ENCODE measurements around the gene C3orf33.
"Not testable (repeated sequence)": the region's sequence is repeated elsewhere in the genome, so short reads cannot be mapped to it uniquely, and the experiment has no call there.

Gene C3orf33, protein sequence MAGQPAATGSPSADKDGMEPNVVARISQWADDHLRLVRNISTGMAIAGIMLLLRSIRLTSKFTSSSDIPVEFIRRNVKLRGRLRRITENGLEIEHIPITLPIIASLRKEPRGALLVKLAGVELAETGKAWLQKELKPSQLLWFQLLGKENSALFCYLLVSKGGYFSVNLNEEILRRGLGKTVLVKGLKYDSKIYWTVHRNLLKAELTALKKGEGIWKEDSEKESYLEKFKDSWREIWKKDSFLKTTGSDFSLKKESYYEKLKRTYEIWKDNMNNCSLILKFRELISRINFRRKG

GRCh38 chr3:155805802-155806618, at the start of gene C3orf33:
TSS of gene C3orf33 (minus strand) at chr3:155806278. CDS start at chr3:155806252, 26 bp downstream.
- DNase-seq (ENCODE audit: insufficient read length, low spot score) = peak; percentile 76
- peak; percentile 11 for FAIRE-seq

DNA sequence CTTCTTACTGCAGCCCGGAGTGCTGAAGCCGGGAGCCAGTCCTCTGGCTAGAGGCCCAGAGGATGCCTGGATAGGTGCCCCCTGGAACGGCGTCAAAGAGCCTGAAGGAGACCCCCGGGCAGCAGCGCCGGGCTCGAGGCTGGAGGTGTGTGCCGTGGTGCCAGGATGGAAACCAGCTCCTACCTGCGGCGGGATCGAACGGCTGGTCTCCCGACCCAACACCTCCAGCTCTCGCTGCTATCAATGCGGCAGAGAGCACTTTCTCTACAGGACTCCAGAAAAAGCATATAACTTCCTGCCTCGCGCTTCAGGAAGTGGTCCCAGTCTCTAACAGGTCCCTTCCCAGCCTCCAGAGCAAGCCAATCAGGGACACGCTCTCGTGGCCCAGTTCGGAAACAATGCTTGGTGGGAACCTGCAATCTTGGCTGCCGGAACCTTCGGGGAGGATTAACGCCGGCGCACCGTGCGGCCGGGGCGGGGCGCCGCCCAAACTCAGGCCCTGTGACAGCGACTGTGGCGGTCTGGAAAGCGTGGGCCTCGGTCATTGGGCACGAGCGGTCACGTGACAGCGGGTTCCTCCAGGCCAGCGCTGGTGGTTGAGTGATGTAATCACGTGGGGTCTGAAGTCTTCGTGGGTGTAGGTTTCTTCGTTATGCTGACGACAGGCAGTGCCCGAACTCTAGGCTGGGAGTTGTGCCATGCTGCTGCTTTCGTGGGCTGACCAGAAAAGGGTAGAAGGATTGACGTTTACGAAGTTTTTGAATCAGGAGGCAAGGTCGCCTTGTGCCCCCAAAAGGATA, 48.3 kb upstream of the C3orf33 start, which contains the start of gene SLC33A1:
Gene SLC33A1 (minus strand): TSS at position 287 of the 800 bp plus-strand sequence. CDS start 430 bp downstream, outside the sequence.
- peak; percentile 97 for FAIRE-seq
- DNase-seq (ENCODE audit: insufficient read length, low spot score) = peak; percentile 85

DNA sequence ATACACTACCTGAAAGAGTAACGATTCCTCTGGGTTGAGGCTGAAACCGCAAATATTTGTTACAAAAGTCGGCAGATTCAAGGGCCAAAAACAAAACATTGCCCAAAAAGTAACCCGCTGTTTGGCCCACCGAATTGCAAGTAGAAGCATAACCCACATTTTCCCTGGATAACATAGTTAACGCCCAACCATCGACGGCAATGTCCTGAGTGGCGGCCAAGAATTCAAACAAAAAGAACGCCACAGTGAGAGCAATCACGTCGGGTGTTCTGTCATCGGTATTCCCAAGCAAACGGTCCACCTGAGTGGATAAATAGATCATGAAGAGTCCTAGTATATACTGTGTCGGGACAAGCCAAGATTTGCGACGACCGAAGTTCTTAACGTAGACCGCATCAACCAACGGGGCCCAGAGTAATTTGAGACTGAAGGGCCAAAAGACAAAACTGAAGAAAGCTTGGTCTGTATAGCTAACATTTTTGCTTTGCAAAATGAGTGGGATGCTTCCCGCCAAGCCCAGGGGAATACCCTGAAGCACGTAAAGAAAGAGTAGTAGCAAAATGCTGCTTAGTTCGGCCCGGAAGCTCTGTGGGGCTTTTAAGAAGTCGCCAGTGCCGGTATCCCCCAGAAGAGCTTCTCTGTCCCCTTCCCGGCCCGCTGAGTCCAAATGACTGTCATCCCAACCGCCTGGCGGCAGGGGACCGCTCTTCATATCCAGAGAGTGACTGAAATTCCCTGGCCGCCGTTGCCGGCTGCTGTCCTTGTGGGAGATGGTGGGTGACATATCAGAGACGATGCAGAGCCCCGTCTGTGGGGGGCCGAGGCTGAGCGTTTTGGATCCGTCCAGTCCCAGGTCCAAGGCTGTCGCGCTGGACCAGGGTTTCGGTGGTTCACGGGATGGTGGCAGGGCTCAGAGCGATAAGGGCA, 47.4 kb upstream of the C3orf33 start:
- DNase-seq (ENCODE audit: insufficient read length, low spot score) (no peak), FAIRE-seq (no peak)

DNA sequence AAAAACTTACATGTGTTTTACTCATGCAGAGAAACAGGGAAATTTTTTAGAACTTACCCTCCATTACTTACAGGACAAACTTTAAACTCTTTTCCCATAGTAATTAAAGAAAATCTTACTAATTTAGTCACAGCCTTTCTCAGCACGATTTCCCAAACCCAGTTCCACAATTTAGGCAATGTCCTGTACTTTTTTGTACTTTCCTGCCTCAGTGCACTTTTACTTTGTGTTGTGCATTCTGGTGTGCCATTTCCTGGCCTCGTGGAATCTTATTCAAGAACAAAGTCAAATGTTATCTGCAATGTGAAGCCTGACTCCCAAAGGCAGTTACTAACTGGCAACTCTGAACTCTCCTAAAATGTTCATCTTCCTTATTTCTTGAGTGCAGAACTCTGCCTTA, 46.3 kb upstream of the C3orf33 start:
- FAIRE-seq (no peak), DNase-seq (ENCODE audit: insufficient read length, low spot score) (no peak)

- not testable (repeated sequence) for DNase-seq (ENCODE audit: insufficient read length, low spot score)
Measured at GRCh38 chr3:155849404-155849803, 43.3 kb upstream of the C3orf33 start.

DNA sequence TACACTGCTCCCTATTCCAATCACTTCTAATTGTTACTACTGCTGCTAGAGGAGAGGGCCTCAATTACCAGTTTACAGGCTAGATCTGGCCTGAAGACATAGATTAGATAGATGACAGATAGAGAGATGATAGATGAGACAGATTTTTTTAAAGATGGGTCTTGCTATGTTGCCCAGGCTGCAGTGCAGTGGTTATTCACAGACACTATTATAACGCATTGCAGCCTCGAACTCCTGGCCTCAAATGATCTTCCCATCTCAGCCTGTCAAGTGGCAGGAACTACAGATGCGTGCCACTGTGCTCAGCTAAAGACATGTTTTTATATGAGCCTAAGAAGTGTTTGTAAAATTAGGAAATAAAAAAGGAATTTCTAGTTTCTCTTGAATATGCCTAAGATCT, 41.9 kb upstream of the C3orf33 start:
- FAIRE-seq = no peak

More at GRCh38 chr3:155849404-155849803, 43.3 kb upstream of the C3orf33 start:
- not testable (repeated sequence) for FAIRE-seq

GRCh38 chr3:155846119-155846518, 40.0 kb upstream of the C3orf33 start:
- FAIRE-seq = peak; percentile 8
- no peak for DNase-seq (ENCODE audit: insufficient read length, low spot score)

More for the DNA sequence above, 41.9 kb upstream of the C3orf33 start:
- no peak for DNase-seq (ENCODE audit: insufficient read length, low spot score)

- no peak for DNase-seq (ENCODE audit: insufficient read length, low spot score)
- FAIRE-seq = peak; percentile 56
Measured at GRCh38 chr3:155843569-155843968, 37.5 kb upstream of the C3orf33 start.

- DNase-seq (ENCODE audit: insufficient read length, low spot score) = no peak
- FAIRE-seq = no peak
Measured at GRCh38 chr3:155835341-155836071, 29.4 kb upstream of the C3orf33 start.

- not testable (repeated sequence) for FAIRE-seq
Measured at GRCh38 chr3:155828490-155829098, 22.5 kb upstream of the C3orf33 start.

DNA sequence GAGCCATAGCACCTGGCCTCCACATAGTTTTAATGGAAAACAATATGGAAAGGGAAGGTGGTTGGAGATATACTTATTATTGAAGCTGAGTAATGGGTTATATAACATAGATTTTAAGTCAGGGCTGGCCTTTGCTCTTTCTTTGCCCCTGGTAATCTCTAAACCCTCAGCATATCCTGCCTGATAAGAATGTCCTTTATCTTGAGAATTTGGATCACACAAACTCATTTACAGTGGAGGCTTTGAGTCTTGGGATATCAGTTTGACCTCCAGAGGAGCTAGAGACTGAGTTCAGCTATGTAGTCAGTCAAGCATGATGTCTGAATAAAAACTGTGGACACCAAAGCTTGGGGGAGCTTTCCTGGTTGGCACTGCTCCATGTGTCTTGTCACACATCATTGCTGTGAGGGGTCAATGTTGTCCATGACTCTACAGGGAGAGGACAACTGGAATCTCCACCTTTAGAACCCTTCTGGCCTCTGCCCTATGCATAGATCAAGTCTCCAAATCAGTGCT, 9.0 kb upstream of the C3orf33 start:
- DNase-seq (ENCODE audit: insufficient read length, low spot score) (no peak), FAIRE-seq (no peak)

More at GRCh38 chr3:155828490-155829098, 22.5 kb upstream of the C3orf33 start:
- DNase-seq (ENCODE audit: insufficient read length, low spot score) = not testable (repeated sequence)

DNA sequence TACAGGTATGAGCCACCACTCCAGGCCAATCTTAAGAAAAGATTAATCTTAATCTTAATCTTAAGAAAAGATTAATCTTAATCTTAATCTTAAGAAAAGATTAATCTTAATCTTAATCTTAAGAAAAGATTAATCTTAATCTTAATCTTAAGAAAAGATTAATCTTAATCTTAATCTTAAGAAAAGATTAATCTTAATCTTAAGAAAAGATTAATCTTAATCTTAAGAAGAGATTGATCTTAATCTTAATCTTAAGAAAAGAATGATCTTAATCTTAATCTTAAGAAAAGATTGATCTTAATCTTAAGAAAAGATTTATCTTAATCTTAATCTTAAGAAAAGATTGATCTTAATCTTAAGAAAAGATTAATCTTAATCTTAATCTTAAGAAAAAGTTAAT, 7.1 kb upstream of the C3orf33 start:
- DNase-seq (ENCODE audit: insufficient read length, low spot score); FAIRE-seq: not testable (repeated sequence)

DNA sequence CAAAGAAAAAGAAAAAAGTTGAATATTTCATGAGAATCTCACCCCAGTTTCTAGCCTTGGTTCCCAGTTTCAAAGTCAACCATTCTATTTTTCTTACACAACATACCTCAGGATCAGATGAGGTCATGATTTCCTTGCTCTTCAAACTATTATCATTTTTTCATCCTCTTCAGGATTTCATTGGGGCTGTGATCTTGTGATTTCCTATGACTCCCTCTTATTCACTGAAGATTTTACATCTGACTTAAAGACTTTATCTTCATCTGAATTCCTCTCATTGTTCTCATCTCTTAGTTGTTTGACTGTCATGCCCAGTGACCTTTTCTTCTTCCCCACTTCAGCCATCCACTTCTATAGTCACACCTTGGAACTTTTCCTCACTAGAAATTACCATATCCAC, 3.1 kb upstream of the C3orf33 start:
- no peak for FAIRE-seq

GRCh38 chr3:155807823-155808222, 1.7 kb upstream of the C3orf33 start:
- FAIRE-seq (no peak), DNase-seq (ENCODE audit: insufficient read length, low spot score) (no peak)

More for the DNA sequence above, 3.1 kb upstream of the C3orf33 start:
- no peak for DNase-seq (ENCODE audit: insufficient read length, low spot score)

DNA sequence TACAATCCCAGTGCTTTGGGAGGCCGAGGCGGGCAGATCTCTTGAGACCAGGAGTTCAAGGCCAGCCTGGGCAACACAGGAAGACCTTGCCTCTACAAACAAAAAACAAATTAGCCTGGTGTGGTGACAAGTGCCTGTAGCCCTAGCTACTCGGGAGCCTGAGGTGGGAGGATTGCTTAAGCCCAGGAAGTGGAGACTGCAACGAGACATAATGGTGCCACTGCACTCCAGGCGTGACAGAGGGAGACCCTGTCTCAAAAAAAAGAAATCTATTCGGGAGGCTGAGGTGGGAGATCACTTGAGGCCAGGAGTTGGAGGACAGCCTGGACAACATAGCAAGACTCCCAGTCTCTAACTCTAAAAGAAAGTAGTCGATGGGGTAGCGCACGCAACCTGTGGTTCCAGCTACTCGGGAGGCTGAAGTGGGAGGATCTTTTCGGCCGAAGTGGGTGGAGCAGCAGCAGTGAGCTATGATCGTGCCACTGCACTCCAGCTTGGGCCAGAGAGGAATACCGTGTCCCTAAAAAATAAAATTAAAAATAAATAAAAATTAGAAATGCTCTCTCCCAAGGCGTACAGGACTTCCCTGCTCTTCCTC, 775 bp downstream of the C3orf33 start:
- DNase-seq (ENCODE audit: insufficient read length, low spot score) (no peak), FAIRE-seq (no peak)

- DNase-seq (ENCODE audit: insufficient read length, low spot score) (no peak), FAIRE-seq (no peak)
Measured at GRCh38 chr3:155804323-155804722, 1.8 kb downstream of the C3orf33 start.

GRCh38 chr3:155792532-155792931, 13.5 kb downstream of the C3orf33 start:
- DNase-seq (ENCODE audit: insufficient read length, low spot score) = no peak
- FAIRE-seq = no peak

DNA sequence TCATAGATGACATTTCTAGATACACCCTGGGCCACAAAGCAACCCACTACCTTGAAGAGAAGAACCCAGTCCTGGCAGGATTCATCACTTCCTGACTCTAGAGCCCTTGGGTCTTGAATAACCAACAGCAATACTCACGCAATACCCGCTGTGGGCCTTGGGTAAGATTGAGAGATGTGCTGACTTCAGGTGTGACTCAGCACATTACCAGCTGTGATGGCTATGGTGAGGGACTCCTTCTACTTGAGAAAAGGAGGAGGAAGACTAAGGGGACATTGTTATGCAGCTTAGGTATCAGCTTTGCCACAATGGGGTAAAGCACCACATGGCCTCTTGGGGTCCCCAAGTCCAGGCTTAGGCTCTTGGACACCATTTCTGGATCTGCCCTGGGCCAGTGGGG, 14.9 kb downstream of the C3orf33 start:
- FAIRE-seq (no peak), DNase-seq (ENCODE audit: insufficient read length, low spot score) (no peak)

Data from GM19239 (cell line).